GM18502 (cell line): ENCODE data around the gene SUSD6.
A peak's percentile ranks its signal among the peaks of the same experiment; 100 is the strongest.

Experiments
- ATAC-seq: cut with Tn5 transposase; IDR thresholded peaks from one replicate; pipeline ENCODE4 v1.9.1; 2021; ENCODE audit warnings: mild to moderate bottlenecking; ENCODE audit not compliant: unreplicated experiment, poor library complexity

Gene SUSD6

GRCh38 chr14:69666112-69666511 lies 54.7 kb downstream of the SUSD6 start:
- no peak for ATAC-seq

- no peak for ATAC-seq
These were observed 55.4 kb downstream of the SUSD6 start for GRCh38 chr14:69666690-69667211.

- ATAC-seq, result peak; percentile 43
These were observed 56.5 kb downstream of the SUSD6 start for GRCh38 chr14:69667938-69668335.

GRCh38 chr14:69669375-69669774 lies 58.0 kb downstream of the SUSD6 start:
- no peak for ATAC-seq

GRCh38 chr14:69670093-69670492 lies 58.7 kb downstream of the SUSD6 start:
- no peak for ATAC-seq

GRCh38 chr14:69671365-69672030 lies 60.1 kb downstream of the SUSD6 start:
- no peak for ATAC-seq

GRCh38 chr14:69672356-69672755 lies 61.0 kb downstream of the SUSD6 start:
- ATAC-seq, result no peak

- ATAC-seq, result peak; percentile 38
These were observed 61.7 kb downstream of the SUSD6 start for GRCh38 chr14:69673104-69673503.

GRCh38 chr14:69673578-69674305 lies 62.3 kb downstream of the SUSD6 start:
- ATAC-seq, result peak; percentile 37

GRCh38 chr14:69674546-69675244 lies 63.3 kb downstream of the SUSD6 start:
- ATAC-seq, result no peak

- no peak for ATAC-seq
These were observed 63.8 kb downstream of the SUSD6 start for GRCh38 chr14:69675245-69675583.

- peak; percentile 80 for ATAC-seq
These were observed 64.6 kb downstream of the SUSD6 start for GRCh38 chr14:69675877-69676416.

- ATAC-seq, result no peak
These were observed 65.3 kb downstream of the SUSD6 start for GRCh38 chr14:69676723-69677122.

- no peak for ATAC-seq
These were observed 68.9 kb downstream of the SUSD6 start for GRCh38 chr14:69680297-69680696.

- ATAC-seq, result no peak
These were observed 70.7 kb downstream of the SUSD6 start for GRCh38 chr14:69682136-69682535.

GRCh38 chr14:69682621-69683263 lies 71.3 kb downstream of the SUSD6 start:
- ATAC-seq, result peak; percentile 38

- peak; percentile 48 for ATAC-seq
These were observed 72.6 kb downstream of the SUSD6 start for GRCh38 chr14:69683971-69684370.

- ATAC-seq, result peak; percentile 19
These were observed 73.2 kb downstream of the SUSD6 start for GRCh38 chr14:69684461-69685217.

- peak; percentile 46 for ATAC-seq
These were observed 73.8 kb downstream of the SUSD6 start for GRCh38 chr14:69685218-69685616.

- no peak for ATAC-seq
These were observed 74.3 kb downstream of the SUSD6 start for GRCh38 chr14:69685716-69686115.
